DMS153 treated with DMSO at 0.1 percent for 48 hours (cell line): Measurements from ENCODE around the gene RSPH6A.
"Not testable (repeated sequence)": the region's sequence is repeated elsewhere in the genome, so short reads cannot be mapped to it uniquely, and the experiment has no call there.

Source experiments
- DNase-seq: peaks from one replicate; lab custom pipeline; 2025; ENCODE audit not compliant: unreplicated experiment; lab: John Stamatoyannopoulos, UW

Gene RSPH6A

DNA sequence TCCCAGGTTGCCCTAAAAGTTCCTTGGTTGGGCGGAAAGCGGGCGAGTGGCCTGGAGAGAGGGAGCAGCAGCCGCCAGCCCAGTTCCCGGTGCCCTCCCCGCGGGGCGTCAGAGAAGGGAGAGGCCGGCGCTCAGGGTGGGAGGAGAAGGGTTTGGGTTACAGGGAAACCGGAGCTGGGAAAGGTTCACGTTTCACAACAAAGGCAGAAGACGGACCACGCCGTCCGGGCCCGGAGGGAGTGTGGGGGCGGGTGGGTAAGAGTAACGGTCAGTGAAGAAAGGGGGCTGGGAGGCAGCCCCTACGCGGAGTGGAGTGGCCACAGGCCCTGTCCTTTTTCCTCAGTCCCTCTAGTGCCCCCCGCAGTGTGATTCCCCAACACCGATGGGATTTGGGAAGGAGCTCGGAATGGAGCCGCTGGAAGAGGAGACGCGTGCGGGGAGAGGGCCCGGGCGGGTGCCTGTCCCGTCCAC lies 47.7 kb downstream of the RSPH6A start:
- no peak for DNase-seq

DNA sequence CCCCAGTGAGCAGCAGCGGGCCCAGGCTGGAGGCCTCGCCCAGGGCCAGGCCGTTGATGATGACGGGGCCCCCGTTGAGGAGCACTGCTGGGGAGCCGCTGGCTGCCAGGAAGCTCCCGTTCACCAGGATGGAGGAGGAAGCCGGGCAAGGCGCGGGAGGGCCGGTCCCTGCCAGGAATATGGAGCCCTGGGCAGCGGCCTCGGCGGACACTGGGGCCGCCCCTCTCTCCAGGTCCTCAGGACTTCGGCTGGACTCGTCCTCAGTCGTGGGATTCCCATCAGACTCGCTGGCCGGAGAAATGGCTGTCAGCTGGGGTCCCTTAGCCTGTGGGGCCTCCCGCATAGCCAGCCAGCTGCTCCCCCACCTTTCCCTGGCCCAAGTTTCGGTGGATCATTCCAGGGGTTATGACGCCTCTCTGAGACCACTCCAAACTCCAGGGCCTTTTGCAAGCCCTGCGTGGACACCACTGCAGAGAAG lies 48.2 kb downstream of the RSPH6A start:
- no peak for DNase-seq

DNA sequence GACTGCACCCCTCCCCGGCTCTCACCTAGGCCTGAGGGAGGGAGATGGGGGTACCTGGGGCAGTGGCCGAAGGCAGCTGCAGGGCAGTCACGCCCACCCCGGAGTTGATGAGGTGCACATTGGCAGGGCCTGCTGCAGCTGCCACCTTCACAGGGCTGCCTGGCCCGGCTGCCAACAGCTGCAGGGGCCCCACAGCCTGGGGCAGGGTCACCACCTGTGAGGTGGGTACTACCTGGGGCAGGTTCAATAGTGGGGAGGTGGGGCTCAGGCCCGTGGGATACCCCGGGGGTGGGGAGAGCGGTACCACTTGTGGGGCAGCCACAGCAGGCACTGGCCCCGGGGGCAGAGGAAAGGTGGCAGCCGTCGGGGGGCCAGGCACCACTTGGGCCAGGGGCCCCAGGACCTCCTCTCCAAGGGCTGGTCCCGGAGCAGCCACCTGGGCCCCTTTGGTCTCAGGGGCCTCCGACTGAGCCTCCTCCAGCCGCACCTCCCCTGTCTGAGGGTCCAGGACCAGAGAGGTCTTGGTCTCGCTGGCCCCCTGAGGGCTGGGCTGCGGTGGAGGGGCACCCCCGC lies 48.7 kb downstream of the RSPH6A start:
- no peak for DNase-seq

DNA sequence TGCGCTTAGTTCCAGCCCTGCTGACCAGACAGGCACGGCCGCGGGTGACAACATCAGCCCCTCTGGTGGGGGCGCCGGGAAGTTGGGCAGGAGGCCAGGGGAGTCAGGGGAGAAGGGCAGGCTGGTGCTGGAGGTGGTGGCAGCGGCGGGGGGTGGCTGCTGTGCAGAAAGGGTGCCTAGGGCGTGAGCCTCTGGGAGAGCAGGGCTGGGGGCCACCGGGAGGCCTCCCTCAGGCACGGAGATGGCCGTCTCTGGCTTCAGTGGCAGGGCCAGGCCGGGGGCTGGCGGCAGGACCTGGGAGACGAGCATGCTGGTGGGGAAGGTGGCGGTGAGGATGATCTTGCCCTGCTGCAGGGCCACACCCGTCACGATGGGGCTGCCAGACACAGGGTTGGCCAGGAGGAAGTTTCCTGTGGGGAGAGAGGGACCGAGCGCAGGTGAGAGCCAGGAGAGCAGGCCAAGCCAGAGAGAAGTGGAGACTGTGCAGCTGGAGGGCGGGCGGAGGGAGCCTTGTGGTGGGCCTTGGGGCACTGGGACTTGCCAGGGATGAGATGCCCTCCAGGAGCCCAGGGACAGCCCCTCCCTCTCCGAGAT lies 49.3 kb downstream of the RSPH6A start:
- no peak for DNase-seq

DNA sequence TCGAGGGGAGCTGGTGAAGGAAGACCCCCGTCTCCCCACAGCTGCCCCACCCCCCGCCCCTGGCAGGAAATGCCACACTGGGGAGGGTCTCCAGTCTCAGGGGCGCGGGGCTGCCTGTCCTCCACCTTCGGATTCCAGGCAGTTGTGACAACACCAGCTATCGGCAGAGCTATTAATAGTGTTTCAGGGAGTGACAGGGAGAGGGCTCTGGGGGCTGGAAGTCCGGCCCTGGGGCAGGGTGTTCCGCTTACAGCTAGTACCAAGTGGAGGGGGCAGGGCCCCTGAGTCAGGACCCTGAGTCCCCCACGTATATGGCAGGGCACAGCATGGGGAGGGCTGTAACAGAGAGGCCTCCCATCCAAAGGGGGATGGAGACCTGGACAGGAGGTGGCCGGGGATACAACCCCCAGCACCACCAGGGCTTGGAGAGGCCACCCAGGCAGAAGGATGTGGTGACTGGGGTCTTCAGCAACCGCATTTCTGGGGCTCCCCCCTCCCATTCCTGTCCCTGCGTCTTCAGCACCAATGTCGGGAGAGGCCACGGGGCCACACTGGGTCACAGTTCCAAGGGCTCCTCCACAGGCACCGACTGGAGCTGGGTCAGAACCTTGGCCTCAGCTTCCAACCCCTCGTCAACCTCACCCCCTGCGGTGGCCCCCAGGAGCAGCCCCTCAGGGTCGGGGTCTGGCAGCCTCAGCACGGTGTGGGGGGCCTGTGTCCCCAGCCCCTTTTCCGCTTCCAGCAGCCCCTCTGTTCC lies 50.0 kb downstream of the RSPH6A start:
- DNase-seq, result no peak

DNA sequence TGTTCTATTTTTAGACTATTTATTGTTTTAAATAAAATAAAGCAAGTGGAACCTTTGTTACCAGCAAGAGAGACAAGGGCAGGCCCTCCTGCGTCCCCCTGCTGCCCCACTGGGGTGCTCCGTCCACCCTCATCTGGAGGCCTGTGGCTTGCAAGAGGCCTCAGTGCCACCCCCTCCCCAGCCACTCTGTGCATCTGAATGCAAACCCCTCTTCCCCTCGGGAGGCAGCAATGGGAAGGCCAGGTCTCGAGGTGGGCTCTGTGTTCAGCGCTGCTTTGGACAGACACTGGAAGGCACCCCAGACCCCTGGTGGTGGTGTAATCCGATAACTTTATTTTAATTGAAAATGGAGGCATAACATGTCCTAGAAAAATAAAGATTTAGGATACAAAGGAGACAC lies 50.6 kb downstream of the RSPH6A start:
- DNase-seq, result no peak

- DNase-seq, result no peak
Measured at GRCh38 chr19:45763691-45764294, 51.3 kb downstream of the RSPH6A start.

- no peak for DNase-seq
Measured at GRCh38 chr19:45762870-45763631, 52.1 kb downstream of the RSPH6A start.

DNA sequence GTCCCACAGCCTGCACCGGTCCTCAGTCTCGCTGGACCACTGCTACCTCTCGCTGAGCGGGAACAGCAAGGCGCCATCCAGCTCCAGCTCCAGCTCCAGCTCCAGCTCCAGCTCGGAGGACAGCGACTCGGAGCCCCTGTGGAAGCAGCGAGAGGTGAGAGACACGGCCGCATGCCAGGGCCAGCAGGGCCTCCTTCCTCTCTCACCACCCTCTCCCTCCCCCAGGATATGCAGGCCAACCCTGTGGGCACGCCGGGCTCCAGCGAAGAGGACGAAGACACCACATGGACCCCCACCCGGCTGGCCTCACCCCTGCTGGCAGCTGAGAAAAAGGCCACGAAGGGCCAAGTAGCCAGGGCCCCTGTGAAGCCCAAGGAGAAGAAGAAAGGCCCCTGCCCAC lies 53.4 kb downstream of the RSPH6A start:
- no peak for DNase-seq

DNA sequence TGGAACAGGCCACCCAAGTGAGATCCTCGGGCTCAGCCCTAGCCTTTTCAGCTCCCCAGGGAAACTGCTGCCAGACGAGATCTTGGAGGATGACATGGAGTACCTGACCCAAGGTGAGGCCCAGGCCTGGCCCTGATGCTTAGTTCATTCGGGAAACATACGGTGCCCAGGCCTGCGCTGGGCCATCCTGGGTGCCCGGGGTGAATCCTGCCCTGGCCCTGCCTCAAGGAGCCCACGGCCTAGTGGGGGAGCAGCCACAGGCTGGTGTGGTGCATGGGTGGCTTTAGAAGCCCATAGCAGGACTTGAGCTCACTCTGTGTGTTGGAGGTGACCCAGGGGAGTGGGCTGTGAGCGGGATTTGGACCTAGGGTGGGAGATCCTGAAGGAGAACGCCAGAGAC lies 56.2 kb downstream of the RSPH6A start:
- DNase-seq, result no peak

- no peak for DNase-seq
Measured at GRCh38 chr19:45757695-45758094, 57.4 kb downstream of the RSPH6A start.

DNA sequence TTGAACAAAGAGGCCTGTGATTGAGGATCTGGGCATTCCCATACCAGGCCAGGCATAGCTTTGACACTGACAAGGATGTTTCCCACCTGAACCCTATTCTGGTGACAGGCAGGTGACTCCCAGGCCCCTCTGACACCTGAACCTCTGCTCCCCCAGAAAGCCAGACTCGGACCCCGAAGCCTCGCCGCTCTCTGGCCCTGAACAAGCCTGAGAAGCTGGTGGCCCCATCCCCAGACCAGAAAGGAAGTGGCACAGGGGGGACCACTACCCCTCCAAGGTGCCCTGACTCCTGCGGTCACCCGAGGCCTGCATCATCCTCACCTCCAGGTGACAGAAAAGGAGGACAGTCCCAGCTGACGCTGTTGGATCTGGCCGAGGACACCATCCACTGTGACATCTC lies 60.8 kb downstream of the RSPH6A start:
- DNase-seq, result no peak

GRCh38 chr19:45753548-45753947 lies 61.6 kb downstream of the RSPH6A start:
- DNase-seq, result no peak

DNA sequence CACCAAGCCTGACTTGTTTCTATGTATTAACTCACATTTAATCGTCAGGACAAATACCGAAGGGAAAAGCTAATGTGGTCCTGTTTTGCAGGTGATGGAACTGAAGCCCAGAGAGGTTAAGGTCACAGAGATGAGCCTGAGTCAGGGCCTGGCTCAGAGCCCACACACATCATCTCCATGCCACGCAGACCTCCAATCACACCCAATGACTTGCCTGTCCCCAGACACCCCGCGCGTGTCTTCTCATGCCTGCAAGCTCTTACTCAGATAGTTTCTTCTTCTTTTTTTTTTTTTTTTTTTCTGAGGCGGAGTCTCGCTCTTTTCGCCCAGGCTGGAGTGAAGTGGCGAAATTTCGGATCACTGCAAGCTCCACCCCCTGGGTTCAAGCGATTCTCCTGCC lies 62.5 kb downstream of the RSPH6A start:
- no peak for DNase-seq

DNA sequence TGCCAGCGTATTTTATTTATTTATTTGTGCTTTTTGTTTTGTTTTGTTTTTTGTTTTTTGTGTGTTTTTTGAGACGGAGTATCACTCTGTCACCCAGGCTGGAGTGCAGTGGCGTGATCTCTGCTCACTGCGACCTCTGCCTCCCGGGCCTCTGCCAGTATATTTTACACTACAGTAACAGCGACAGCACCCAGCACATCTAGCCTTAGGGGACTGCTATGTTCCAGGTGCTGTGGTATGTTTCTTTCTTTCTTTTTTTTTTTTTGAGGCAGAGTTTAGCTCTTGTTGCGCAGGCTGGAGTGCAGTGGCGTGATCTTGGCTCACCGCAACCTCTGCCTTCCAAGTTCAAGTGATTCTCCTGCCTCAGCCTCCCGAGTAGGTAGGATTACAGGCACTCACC lies 63.6 kb downstream of the RSPH6A start:
- DNase-seq, result not testable (repeated sequence)

DNA sequence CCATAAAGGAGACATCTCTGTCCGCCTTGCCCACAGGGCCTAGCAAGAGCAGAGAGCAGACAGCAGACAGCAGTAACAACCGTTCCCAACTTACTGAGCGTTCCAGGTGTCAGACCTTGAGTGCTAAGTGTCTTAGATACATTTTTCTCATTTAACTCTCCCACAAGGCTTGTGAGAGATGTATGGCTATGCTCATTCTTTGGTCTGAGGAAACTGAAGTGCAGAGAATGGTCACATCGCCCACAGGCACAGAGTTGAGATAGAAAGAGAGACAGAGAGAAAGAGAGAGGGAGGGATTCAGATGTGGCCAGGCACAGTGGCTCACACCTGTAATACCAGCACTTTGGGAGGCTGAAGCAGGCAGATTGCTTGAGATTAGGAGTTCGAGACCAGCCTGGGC lies 67.6 kb downstream of the RSPH6A start:
- DNase-seq, result no peak

GRCh38 chr19:45746866-45747265 lies 68.2 kb downstream of the RSPH6A start:
- DNase-seq, result no peak
